Measurements from ENCODE around the gene RUSC1. TPM values are rescaled to one million over a fixed set of nuclear protein-coding genes. Genes with fewer than 3 reads are reported as not detected.
A peak's percentile ranks its signal among the peaks of the same experiment; 100 is the strongest.

Gene RUSC1
- total RNA-seq, 1 experiment from 2014 or later, result 66.9 TPM

GRCh38 chr1:155277070-155277901 lies 43.4 kb upstream of the RUSC1 start, which contains the start of gene HCN3:
HCN3 (plus strand) TSS chr1:155277463; CDS start chr1:155277591, 128 bp downstream.
- Histone ChIP-seq H3K4me1 (ENCODE audit: insufficient read depth, low read length) (peaks cover 9% of the 10 kb centered on the region), H3K23me2 (ENCODE audit: insufficient read length, low read depth, low read length, poor library complexity, severe bottlenecking) (peaks cover 17% of the 10 kb centered on the region), H3K56ac (ENCODE audit: insufficient read length, low read depth, low read length) (no peak within 1 kb of the TSS), H4K5ac (ENCODE audit: insufficient read length, low read depth, low read length) (no peak within 1 kb of the TSS), H2AFZ (ENCODE audit: low read length) (no peak within 1 kb of the TSS), H3K18ac (ENCODE audit: insufficient read length, low read depth, low read length) (peak within 1 kb of the TSS; percentile 38), H4K20me1 (ENCODE audit: control insufficient read depth, insufficient read depth, insufficient read length) (no peaks in the 10 kb centered on the region), H2BK120ac (ENCODE audit: low read depth, low read length, poor library complexity, severe bottlenecking) (no peak within 1 kb of the TSS), H2AK5ac (ENCODE audit: insufficient read length, low read length) (no peak within 1 kb of the TSS), H3K9me3 (ENCODE audit: control insufficient read depth, low read depth, low read length) (no peaks in the 10 kb centered on the region), H3K27ac (ENCODE audit: insufficient read length, low read depth, low read length) (no peak within 1 kb of the TSS), H3K4me2 (ENCODE audit: insufficient read depth, insufficient read length, low read length) (peak within 1 kb of the TSS; percentile 94), H2BK12ac (ENCODE audit: insufficient read length, low read depth, low read length) (no peak within 1 kb of the TSS), H4K91ac (ENCODE audit: insufficient read length, low read depth, low read length) (no peak within 1 kb of the TSS), H4K8ac (replicated peaks; ENCODE audit: insufficient read length, low read depth, low read length) (no peak within 1 kb of the TSS), H2BK20ac (ENCODE audit: low read depth, low read length, poor library complexity, severe bottlenecking) (no peak within 1 kb of the TSS), H3K14ac (ENCODE audit: insufficient read depth, low read length) (no peak within 1 kb of the TSS; the same call in 1 of the 2 replicates), H3K79me1 (ENCODE audit: insufficient read depth, low read depth, low read length, poor library complexity, severe bottlenecking) (peaks cover 4% of the 10 kb centered on the region), H3K79me2 (ENCODE audit: insufficient read depth, low read length) (peaks cover 6% of the 10 kb centered on the region), H3K23ac (ENCODE audit: insufficient read length, low read depth, low read length) (no peak within 1 kb of the TSS), H2BK15ac (ENCODE audit: low read depth, low read length) (no peak within 1 kb of the TSS; the same call in 1 of the 2 replicates), H3K9ac (ENCODE audit: extremely low read depth, insufficient read length, low read length) (peak within 1 kb of the TSS; percentile 43), H3K27me3 (ENCODE audit: insufficient read depth, low read length) (no peaks in the 10 kb centered on the region), H3K4ac (ENCODE audit: low read depth, low read length) (no peak within 1 kb of the TSS), H3T11ph (ENCODE audit: low read length) (no peak within 1 kb of the TSS), H2BK5ac (ENCODE audit: insufficient read length, low read length) (no peak within 1 kb of the TSS)
- 0 out of 5 replicates have a peak, but pooled peaks cover 0 to 3% of the 10 kb centered on the region in 2 experiments for H3K9me3 Mint-ChIP-seq
- peak within 1 kb of the TSS; percentile 67 to 83 for H3K4me3 Mint-ChIP-seq
- WGBS (ENCODE audit: extremely low coverage, insufficient read length, low lambda C conversion rate), result no CpG with 5 or more reads among the region's 68 CpGs
- H3K4me1 Mint-ChIP-seq, result peaks cover 27 to 34% of the 10 kb centered on the region in 2 experiments
- H3K27me3 Mint-ChIP-seq (ENCODE audit: low read depth), result peaks cover 4% of the 10 kb centered on the region; the same call in 1 of the 2 replicates
- no peak within 1 kb of the TSS for H3K27ac Mint-ChIP-seq
- H3K36me3 Mint-ChIP-seq (ENCODE audit: insufficient read depth in 1 of 3, low read depth in 3 of 3), result peaks cover 6 to 14% (median 7%) of the 10 kb centered on the region in 3 experiments; a peak in 5 of 7 replicates
- peak; percentile 99 for DNase-seq
- TF ChIP-seq CTCF (conservative IDR thresholded peaks at IDR 0.05), result peak; percentile 66
